Kidney epithelial cell (primary cell): ENCODE measurements around the gene DLG1. TPM values are rescaled to one million over a fixed set of nuclear protein-coding genes. Genes with fewer than 3 reads are reported as not detected.

Experiments used
- DNase-seq: peaks from one replicate; pipeline ENCODE4 v3.0.0-alpha.2; 2010; ENCODE audit warnings: low read depth
- H3K27me3 ChIP-seq: 2 replicates; pipeline ENCODE4 v1.6.0; 2011; ENCODE audit warnings: low read length; ENCODE audit not compliant: control insufficient read depth, insufficient read depth
- H3K36me3 ChIP-seq: 2 replicates; pipeline ENCODE4 v1.5.1; 2011; ENCODE audit warnings: low read length; ENCODE audit not compliant: control insufficient read depth, insufficient read depth
- H3K4me3 ChIP-seq: 2 replicates; pipeline ENCODE4 v1.5.1; 2011; ENCODE audit warnings: low read depth, mild to moderate bottlenecking, control low read depth, low read length
- total RNA-seq: library from RNA; depleted of rRNA; stranded (reverse); fragments of >200 nt; gene quantifications from 2 replicates; pipeline ENCODE4 v1.2.3, GENCODE V29; 2015
- TF ChIP-seq, protein P1 (sequence below): IDR thresholded peaks from 2 replicates; pipeline ENCODE4 v1.5.1; 2011; ENCODE audit warnings: mild to moderate bottlenecking, moderate library complexity, low read length, control low read depth, inconsistent platforms; ENCODE audit not compliant: insufficient read depth, poor library complexity, severe bottlenecking

DLG1 gene
- total RNA-seq, 1 donor from 2014 or later = 127 TPM

GRCh38 chr3:197226179-197226578 lies 72.2 kb downstream of the DLG1 start:
- peak; percentile 5 for DNase-seq
- no peaks in the 10 kb centered on the region for H3K27me3 ChIP-seq
- no peaks in the 10 kb centered on the region for H3K36me3 ChIP-seq
- TF ChIP-seq, protein P1, sequence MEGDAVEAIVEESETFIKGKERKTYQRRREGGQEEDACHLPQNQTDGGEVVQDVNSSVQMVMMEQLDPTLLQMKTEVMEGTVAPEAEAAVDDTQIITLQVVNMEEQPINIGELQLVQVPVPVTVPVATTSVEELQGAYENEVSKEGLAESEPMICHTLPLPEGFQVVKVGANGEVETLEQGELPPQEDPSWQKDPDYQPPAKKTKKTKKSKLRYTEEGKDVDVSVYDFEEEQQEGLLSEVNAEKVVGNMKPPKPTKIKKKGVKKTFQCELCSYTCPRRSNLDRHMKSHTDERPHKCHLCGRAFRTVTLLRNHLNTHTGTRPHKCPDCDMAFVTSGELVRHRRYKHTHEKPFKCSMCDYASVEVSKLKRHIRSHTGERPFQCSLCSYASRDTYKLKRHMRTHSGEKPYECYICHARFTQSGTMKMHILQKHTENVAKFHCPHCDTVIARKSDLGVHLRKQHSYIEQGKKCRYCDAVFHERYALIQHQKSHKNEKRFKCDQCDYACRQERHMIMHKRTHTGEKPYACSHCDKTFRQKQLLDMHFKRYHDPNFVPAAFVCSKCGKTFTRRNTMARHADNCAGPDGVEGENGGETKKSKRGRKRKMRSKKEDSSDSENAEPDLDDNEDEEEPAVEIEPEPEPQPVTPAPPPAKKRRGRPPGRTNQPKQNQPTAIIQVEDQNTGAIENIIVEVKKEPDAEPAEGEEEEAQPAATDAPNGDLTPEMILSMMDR = no peak
- no peak overlapping the region for H3K4me3 ChIP-seq

GRCh38 chr3:197225579-197225978 lies 72.8 kb downstream of the DLG1 start:
- Histone ChIP-seq H3K36me3 (no peaks in the 10 kb centered on the region), H3K4me3 (no peak overlapping the region), H3K27me3 (no peaks in the 10 kb centered on the region)
- TF ChIP-seq, protein P1 = no peak
- DNase-seq = no peak

GRCh38 chr3:197224034-197224444 lies 74.4 kb downstream of the DLG1 start:
- Histone ChIP-seq H3K36me3 (no peaks in the 10 kb centered on the region), H3K27me3 (no peaks in the 10 kb centered on the region), H3K4me3 (no peak overlapping the region)
- DNase-seq = peak; percentile 16
- TF ChIP-seq, protein P1 = peak; percentile 50

DNA sequence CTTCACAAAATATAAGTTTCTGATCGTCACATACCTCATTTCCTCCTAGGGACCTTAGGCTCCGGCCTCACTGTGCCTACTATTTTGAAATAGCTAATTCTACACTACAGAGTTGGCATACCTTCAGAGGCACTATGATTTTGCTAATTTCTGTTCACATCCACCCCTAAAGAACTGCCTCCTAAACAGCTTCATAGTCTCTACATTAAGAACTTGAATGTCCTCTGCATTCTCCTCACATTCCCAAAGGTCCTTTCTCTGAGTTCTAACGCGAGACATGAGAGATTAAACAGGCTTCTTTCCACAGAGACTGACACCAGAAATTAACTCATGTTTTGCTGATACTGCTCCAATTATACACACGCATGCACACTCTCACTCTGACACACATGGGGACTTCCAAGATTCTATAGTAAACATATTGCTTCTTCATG lies 75.5 kb downstream of the DLG1 start:
- H3K27me3 ChIP-seq = no peaks in the 10 kb centered on the region
- no peak for DNase-seq

GRCh38 chr3:197219619-197220018 lies 78.8 kb downstream of the DLG1 start:
- Histone ChIP-seq H3K36me3 (no peaks in the 10 kb centered on the region), H3K4me3 (no peak overlapping the region), H3K27me3 (no peaks in the 10 kb centered on the region)
- DNase-seq = no peak
- TF ChIP-seq, protein P1 = no peak

More for the DNA sequence above, 75.5 kb downstream of the DLG1 start:
- Histone ChIP-seq H3K4me3 (no peak overlapping the region), H3K36me3 (no peaks in the 10 kb centered on the region)
- TF ChIP-seq, protein P1 = no peak

DNA sequence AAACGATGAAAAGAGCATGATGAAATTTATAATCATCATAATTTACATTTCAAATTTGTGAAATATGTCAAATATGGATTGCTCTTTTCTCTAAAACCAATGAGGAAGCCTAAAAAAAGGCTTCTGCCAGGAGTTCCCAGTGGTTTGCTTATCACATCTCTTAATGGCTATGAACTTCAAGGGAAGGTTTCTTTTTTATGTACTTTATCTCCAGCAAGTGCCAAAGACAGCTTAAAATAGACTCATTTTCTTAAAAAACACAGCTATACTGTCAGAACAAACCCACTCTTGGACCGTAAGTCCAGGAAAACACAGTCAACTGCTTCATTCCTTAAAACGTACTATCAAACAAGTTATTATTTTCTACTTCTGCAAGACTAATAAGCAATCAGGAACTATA lies 80.2 kb downstream of the DLG1 start:
- no peak for DNase-seq
- Histone ChIP-seq H3K4me3 (no peak overlapping the region), H3K36me3 (no peaks in the 10 kb centered on the region), H3K27me3 (no peaks in the 10 kb centered on the region)
- TF ChIP-seq, protein P1 = no peak
